ENCODE measurements around the gene SPEM3.

SPEM3 gene

GRCh38 chr17:7440834-7441195 lies 12.2 kb downstream of the SPEM3 start:
- peaks cover 8% of the 10 kb centered on the region for H3K27me3 ChIP-seq (ENCODE audit: insufficient read depth, poor library complexity, severe bottlenecking)
- no peak for TF ChIP-seq GABPA (IDR thresholded peaks at IDR 0.05; ENCODE audit: low read depth)
- TF ChIP-seq REST (IDR thresholded peaks at IDR 0.05; ENCODE audit: insufficient replicate concordance, low read depth) = no peak
- no peak for TF ChIP-seq POLR2AphosphoS5 (IDR thresholded peaks at IDR 0.05; ENCODE audit: low read depth)
- no peak overlapping the region for H3K4me3 ChIP-seq (replicated peaks; ENCODE audit: insufficient read depth, low read length)
- H3K27ac ChIP-seq (replicated peaks) = no peak overlapping the region
- DNase-seq (ENCODE audit: low read depth in 1 of 2, low spot score in 1 of 2) = no peak

GRCh38 chr17:7441266-7441665 lies 12.6 kb downstream of the SPEM3 start:
- Histone ChIP-seq H3K27ac (replicated peaks) (no peak overlapping the region), H3K4me3 (replicated peaks; ENCODE audit: insufficient read depth, low read length) (no peak overlapping the region), H3K27me3 (ENCODE audit: insufficient read depth, poor library complexity, severe bottlenecking) (peaks cover 8% of the 10 kb centered on the region)
- TF ChIP-seq GABPA (IDR thresholded peaks at IDR 0.05; ENCODE audit: low read depth) (no peak), SPI1 (IDR thresholded peaks at IDR 0.05; ENCODE audit: borderline replicate concordance, low read depth) (no peak), CTCF (IDR thresholded peaks at IDR 0.05; ENCODE audit: insufficient read depth, low read length) (no peak), REST (IDR thresholded peaks at IDR 0.05; ENCODE audit: insufficient replicate concordance, low read depth) (no peak), POLR2AphosphoS5 (IDR thresholded peaks at IDR 0.05; ENCODE audit: low read depth) (no peak)
- DNase-seq (ENCODE audit: low read depth in 1 of 2, low spot score in 1 of 2) = no peak

- Histone ChIP-seq H3K27ac (replicated peaks) (no peak overlapping the region), H3K27me3 (ENCODE audit: insufficient read depth, poor library complexity, severe bottlenecking) (peaks cover 8% of the 10 kb centered on the region), H3K4me3 (replicated peaks; ENCODE audit: insufficient read depth, low read length) (no peak overlapping the region)
- TF ChIP-seq REST (IDR thresholded peaks at IDR 0.05; ENCODE audit: insufficient replicate concordance, low read depth) (no peak), POLR2AphosphoS5 (IDR thresholded peaks at IDR 0.05; ENCODE audit: low read depth) (no peak)
- no peak for DNase-seq (ENCODE audit: low read depth in 1 of 2, low spot score in 1 of 2)
Observed at GRCh38 chr17:7442142-7442541, 13.5 kb downstream of the SPEM3 start.

- no peak overlapping the region for H3K27ac ChIP-seq (replicated peaks)
- H3K4me3 ChIP-seq (replicated peaks; ENCODE audit: insufficient read depth, low read length) = no peak overlapping the region
- no peak for DNase-seq (ENCODE audit: low read depth in 1 of 2, low spot score in 1 of 2)
- H3K27me3 ChIP-seq (ENCODE audit: insufficient read depth, poor library complexity, severe bottlenecking) = peaks cover 8% of the 10 kb centered on the region
- TF ChIP-seq GABPA (IDR thresholded peaks at IDR 0.05; ENCODE audit: low read depth) = no peak
- no peak for TF ChIP-seq REST (IDR thresholded peaks at IDR 0.05; ENCODE audit: insufficient replicate concordance, low read depth)
- no peak for TF ChIP-seq SPI1 (IDR thresholded peaks at IDR 0.05; ENCODE audit: borderline replicate concordance, low read depth)
- TF ChIP-seq POLR2AphosphoS5 (IDR thresholded peaks at IDR 0.05; ENCODE audit: low read depth) = no peak
- TF ChIP-seq CTCF (IDR thresholded peaks at IDR 0.05; ENCODE audit: insufficient read depth, low read length) = no peak
Observed at GRCh38 chr17:7443499-7444485, 15.1 kb downstream of the SPEM3 start.
